Gastrocnemius medialis (tissue), 4 donors: ENCODE results near the gene TTC39C. TPM values are rescaled to one million over a fixed set of nuclear protein-coding genes. Genes with fewer than 3 reads are reported as not detected.

Experiments used
- ATAC-seq, 2 donors: fragments of 150-250 bp; one replicate each; pipeline ENCODE4 v1.9.1; 2016
- DNase-seq, 2 donors: peaks; one replicate each; pipeline ENCODE4 v3.0.0-alpha.2; 2019
- H3K27ac ChIP-seq, 4 donors: fragments of 200-600 bp; sonication (generic); 1 replicate in 1 of 4; 2 replicates in 3 of 4; pipeline ENCODE4 v1.5.1; 2016 to 2018; ENCODE audit warnings: mild to moderate bottlenecking in 2 of 4, moderate library complexity in 1 of 4
- H3K27me3 ChIP-seq, 3 donors: fragments of 200-600 bp; sonication (generic) in 2 of 3; 1 replicate in 1 of 3; 2 replicates in 2 of 3; pipeline versions ENCODE4 v1.5.1 to v1.6.0; 2016 to 2019; ENCODE audit warnings: mild to moderate bottlenecking in 1 of 3, moderate library complexity in 1 of 3
- H3K36me3 ChIP-seq, 2 donors: fragments of 200-600 bp; sonication (generic) in 1 of 2; one replicate each; pipeline ENCODE4 v1.5.1; 2017 to 2018
- H3K4me1 ChIP-seq, 2 donors: fragments of 200-600 bp; sonication (generic) in 1 of 2; one replicate each; pipeline ENCODE4 v1.5.1; 2016 to 2017; ENCODE audit warnings: mild to moderate bottlenecking in 2 of 2
- H3K4me3 ChIP-seq, 4 donors: fragments of 200-600 bp; sonication (generic) in 3 of 4; 1 replicate in 1 of 4; 2 replicates in 3 of 4; pipeline ENCODE4 v1.5.1; 2016 to 2019; ENCODE audit warnings: mild to moderate bottlenecking in 2 of 4
- H3K9me3 ChIP-seq, 3 donors: fragments of 200-600 bp; sonication (generic) in 2 of 3; 1 replicate in 1 of 3; 2 replicates in 2 of 3; pipeline ENCODE4 v1.5.1; 2016 to 2019
- CTCF ChIP-seq, 5 experiments: fragments of 450-650 bp in 3 of 5; fragments of 200-600 bp in 2 of 5; sonication (generic) in 2 of 5; IDR thresholded peaks in 4 of 5; conservative IDR thresholded peaks in 1 of 5; 1 replicate in 4 of 5; 2 replicates in 1 of 5; pipeline ENCODE4 v1.5.1; 2016 to 2019; ENCODE audit warnings: antibody characterized with exemption in 5 of 5, mild to moderate bottlenecking in 3 of 5, moderate library complexity in 3 of 5
- POLR2A ChIP-seq, 2 donors: fragments of 450-650 bp; IDR thresholded peaks; one replicate each; pipeline ENCODE4 v1.6.1; 2017; ENCODE audit warnings: antibody characterized with exemption in 2 of 2, mild to moderate bottlenecking in 2 of 2, moderate library complexity in 2 of 2
- in situ Hi-C, 4 donors: fragments of 200-750 bp; cut with MboI; loops; one replicate each; pipeline versions ENCODE4 v1.15.0 to v1.8.0; 2017; ENCODE audit warnings: low sequenced_read_pairs in 4 of 4
- intact Hi-C: fragments of 100-400 bp; cut with DNase I; formaldehyde crosslinking; loops from one replicate; pipeline ENCODE4 v1.15.1; 2023; ENCODE audit warnings: low total_unique reads
- total RNA-seq, 4 donors: library from RNA; depleted of rRNA; stranded (reverse); fragments of >200 nt; gene quantifications; one replicate each; pipeline versions ENCODE4 v1.1.0 to v1.2.3, GENCODE V29; 2016

The TTC39C gene
- total RNA-seq, 4 donors from 2014 or later = 0.71 to 1.8 (median 1.5) TPM

GRCh38 chr18:24112874-24113615 is 98.5 kb downstream of the TTC39C start:
- H3K36me3 ChIP-seq = no peaks in the 10 kb centered on the region
- intact Hi-C loops (loop anchor here (10.0 kb wide), 2 partner anchors 148 to 488 kb away; no protein-coding TSS in a partner anchor), in situ Hi-C loops (loop anchor here in 1 of 4 donors (25.0 kb wide), 1 partner anchor 476 kb away; no protein-coding TSS in a partner anchor)
- no peaks in the 10 kb centered on the region for H3K9me3 ChIP-seq
- ATAC-seq (no peak), DNase-seq (no peak)
- no peak overlapping the region for H3K27ac ChIP-seq
- H3K27me3 ChIP-seq = no peaks in the 10 kb centered on the region
- H3K4me1 ChIP-seq = no peaks in the 10 kb centered on the region
- H3K4me3 ChIP-seq = no peak overlapping the region
- TF ChIP-seq POLR2A (IDR thresholded peaks at IDR 0.05) (no peak), CTCF (IDR thresholded peaks at IDR 0.05 in 4 of 5, conservative IDR thresholded peaks at IDR 0.05 in 1 of 5) (no peak)

GRCh38 chr18:24114924-24115549 is 100.5 kb downstream of the TTC39C start:
- no peaks in the 10 kb centered on the region for H3K4me1 ChIP-seq
- H3K36me3 ChIP-seq = no peaks in the 10 kb centered on the region
- H3K27me3 ChIP-seq = no peaks in the 10 kb centered on the region
- H3K9me3 ChIP-seq = no peaks in the 10 kb centered on the region
- no peak for TF ChIP-seq POLR2A (IDR thresholded peaks at IDR 0.05)
- no peak for TF ChIP-seq CTCF (IDR thresholded peaks at IDR 0.05 in 4 of 5, conservative IDR thresholded peaks at IDR 0.05 in 1 of 5)
- no peak overlapping the region for H3K4me3 ChIP-seq
- DNase-seq (no peak), ATAC-seq (no peak)
- no peak overlapping the region for H3K27ac ChIP-seq
- intact Hi-C loops (loop anchor here (5.0 to 10.0 kb wide), 4 partner anchors 38 to 490 kb away; no protein-coding TSS in a partner anchor), in situ Hi-C loops (loop anchor here in 1 of 4 donors (25.0 kb wide), 1 partner anchor 478 kb away; no protein-coding TSS in a partner anchor)

GRCh38 chr18:24115628-24116027 is 101.1 kb downstream of the TTC39C start:
- in situ Hi-C loops (loop anchor here in 1 of 4 donors (25.0 kb wide), 1 partner anchor 478 kb away; no protein-coding TSS in a partner anchor), intact Hi-C loops (loop anchor here (5.0 to 10.0 kb wide), 4 partner anchors 38 to 491 kb away; no protein-coding TSS in a partner anchor)
- H3K27me3 ChIP-seq = no peaks in the 10 kb centered on the region

More at GRCh38 chr18:24115628-24116027, 101.1 kb downstream of the TTC39C start:
- no peaks in the 10 kb centered on the region for H3K36me3 ChIP-seq
- no peaks in the 10 kb centered on the region for H3K4me1 ChIP-seq
- no peaks in the 10 kb centered on the region for H3K9me3 ChIP-seq
- no peak for DNase-seq
- TF ChIP-seq POLR2A (IDR thresholded peaks at IDR 0.05) (no peak), CTCF (IDR thresholded peaks at IDR 0.05 in 4 of 5, conservative IDR thresholded peaks at IDR 0.05 in 1 of 5) (no peak)
- H3K4me3 ChIP-seq = no peak overlapping the region
- no peak overlapping the region for H3K27ac ChIP-seq
- ATAC-seq = no peak
